ENCODE results near the gene EEIG1. TPM values are rescaled to one million over a fixed set of nuclear protein-coding genes. Genes with fewer than 3 reads are reported as not detected.

The EEIG1 gene
- total and polyA plus RNA-seq, 9 of the 15 experiments (the other 6 are each of a cell fraction or from before 2014, with no cell fraction given) = 0.17 to 16.7 (median 3.6) TPM

DNA sequence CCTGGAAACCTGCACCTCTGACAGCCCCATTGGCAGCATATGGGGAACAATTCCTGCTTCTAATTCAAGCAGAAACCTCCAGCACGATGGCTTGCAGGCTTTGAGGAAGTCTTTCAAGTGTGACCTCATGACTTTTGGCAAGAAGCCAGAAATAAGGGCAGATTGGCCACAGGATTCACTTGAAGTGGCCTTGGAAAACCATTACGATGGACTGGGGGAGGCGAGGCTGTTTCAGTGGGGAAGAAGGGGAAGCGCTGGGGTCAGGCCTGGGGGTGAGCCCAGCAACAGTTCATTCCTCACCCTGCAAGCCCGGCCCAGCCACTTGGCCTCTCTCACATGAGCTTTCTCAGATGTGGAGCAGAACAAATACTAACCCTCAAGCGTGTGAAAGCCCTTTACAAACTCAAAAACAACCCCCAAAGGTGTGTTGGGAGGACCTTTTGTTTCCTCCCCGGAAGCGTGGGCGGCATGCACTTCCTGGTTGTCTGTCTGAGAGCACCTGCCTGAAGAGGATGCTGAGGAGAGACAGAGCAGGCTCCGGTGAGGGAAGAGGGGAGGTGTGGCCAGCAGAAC lies 26.9 kb upstream of the EEIG1 start:
- H3K4me2 ChIP-seq (ENCODE audit: insufficient read depth, low read length) = peak overlapping the region; percentile 29
- H2AFZ ChIP-seq (ENCODE audit: low read depth, low read length) = peak overlapping the region; percentile 88
- no peak overlapping the region for H3K4me3 ChIP-seq
- H3K4me1 ChIP-seq (replicated peaks in 1 of 2; ENCODE audit: control insufficient read depth in 2 of 2, insufficient read depth in 2 of 2, low read length in 2 of 2) = peaks cover 16 to 27% of the 10 kb centered on the region in 2 experiments
- in situ Hi-C loops (cut with MboI) (no loop called here), intact Hi-C loops (cut with micrococcal nuclease) (no loop called here)
- H3K27me3 ChIP-seq (ENCODE audit: control insufficient read depth in 2 of 2, insufficient read depth in 2 of 2, low read length in 2 of 2) = no peaks in the 10 kb centered on the region
- H3K27ac ChIP-seq (ENCODE audit: extremely low read depth, low read depth, low read length) = peak overlapping the region; percentile 47; the same call in 2 of the 3 replicates
- H3K9me1 ChIP-seq (ENCODE audit: control insufficient read depth, insufficient read depth, low read length) = peaks cover 2% of the 10 kb centered on the region
- CTCF ChIA-PET (ENCODE audit: low intra/inter-chr PET ratio) = interaction anchor here (0.6 kb wide), 1 partner anchor 9 kb away, joined by 4 read pairs; no protein-coding TSS in a partner anchor
- no peaks in the 10 kb centered on the region for H3K79me2 ChIP-seq (ENCODE audit: control insufficient read depth, insufficient read depth, low read length)
- POLR2A ChIA-PET = interaction anchor here (1.0 kb wide), 1 partner anchor 17 kb away, joined by 3 read pairs; no protein-coding TSS in a partner anchor
- BruUV-seq (replicated peaks) = no TSS peak
- H3K36me3 ChIP-seq (ENCODE audit: control insufficient read depth, insufficient read depth, low read length) = no peaks in the 10 kb centered on the region
- peak overlapping the region; percentile 4 to 56; a peak in 2 of 4 replicates for H3K9ac ChIP-seq (ENCODE audit: insufficient read depth in 1 of 2, low read depth in 2 of 2, low read length in 2 of 2)
- peak; percentile 41 to 87 (median 53) for DNase-seq (ENCODE audit: extremely low read depth in 1 of 4, low spot score in 3 of 4)
- no peaks in the 10 kb centered on the region for H3K9me3 ChIP-seq (replicated peaks; ENCODE audit: control insufficient read depth, insufficient read depth, low read depth, low read length)
- WGBS (ENCODE audit: insufficient coverage, low coverage, missing lambda C conversion rate) = 24% methylated on average over 10 of the region's 10 CpGs
- peak; percentile 86 for ATAC-seq
- no peaks in the 10 kb centered on the region for H4K20me1 ChIP-seq (replicated peaks; ENCODE audit: control insufficient read depth, insufficient read depth, low read length)
- FAIRE-seq = peak; percentile 93
- TF ChIP-seq LEF1 (IDR thresholded peaks at IDR 0.05) (peak; percentile 57; the same call in 1 of the 2 replicates), SP1 (CRISPR knock-in tag; IDR thresholded peaks at IDR 0.05) (peak; percentile 63), ARID2 (IDR thresholded peaks at IDR 0.05) (no peak), GABPA (tag; conservative IDR thresholded peaks at IDR 0.05; ENCODE audit: low read depth) (peak; percentile 41; the same call in 1 of the 2 replicates), ZBTB7A (IDR thresholded peaks at IDR 0.05; ENCODE audit: borderline replicate concordance, control insufficient read depth, low read depth, low read length) (peak; percentile 51; the same call in 1 of the 2 replicates), TEAD4 (IDR thresholded peaks at IDR 0.05; ENCODE audit: low read length) (peak; percentile 37; the same call in 1 of the 2 replicates), TEAD4 (CRISPR knock-in tag; IDR thresholded peaks at IDR 0.05; ENCODE audit: borderline replicate concordance) (no peak), MYC (IDR thresholded peaks at IDR 0.05; ENCODE audit: low read depth, low read length) (peak; percentile 23; the same call in 1 of the 2 replicates), MYC (CRISPR knock-in tag; IDR thresholded peaks at IDR 0.05; ENCODE audit: borderline replicate concordance, low read depth) (no peak), ZNF79 (CRISPR knock-in tag; IDR thresholded peaks at IDR 0.05; ENCODE audit: low read depth) (peak; percentile 22; the same call in 1 of the 2 replicates), RAD21 (CRISPR knock-in tag; conservative IDR thresholded peaks at IDR 0.05 in 1 of 2, IDR thresholded peaks at IDR 0.05 in 1 of 2) (peak in 1 of 2 experiments; percentile 58; a peak in 2 of 4 replicates)
- TF ChIP-seq, protein P1, sequence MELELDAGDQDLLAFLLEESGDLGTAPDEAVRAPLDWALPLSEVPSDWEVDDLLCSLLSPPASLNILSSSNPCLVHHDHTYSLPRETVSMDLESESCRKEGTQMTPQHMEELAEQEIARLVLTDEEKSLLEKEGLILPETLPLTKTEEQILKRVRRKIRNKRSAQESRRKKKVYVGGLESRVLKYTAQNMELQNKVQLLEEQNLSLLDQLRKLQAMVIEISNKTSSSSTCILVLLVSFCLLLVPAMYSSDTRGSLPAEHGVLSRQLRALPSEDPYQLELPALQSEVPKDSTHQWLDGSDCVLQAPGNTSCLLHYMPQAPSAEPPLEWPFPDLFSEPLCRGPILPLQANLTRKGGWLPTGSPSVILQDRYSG (tag; conservative IDR thresholded peaks at IDR 0.05; ENCODE audit: low read depth) = 0 out of 2 replicates have a peak, but pooled peaks have one; percentile 12
- TF ChIP-seq, protein P2, sequence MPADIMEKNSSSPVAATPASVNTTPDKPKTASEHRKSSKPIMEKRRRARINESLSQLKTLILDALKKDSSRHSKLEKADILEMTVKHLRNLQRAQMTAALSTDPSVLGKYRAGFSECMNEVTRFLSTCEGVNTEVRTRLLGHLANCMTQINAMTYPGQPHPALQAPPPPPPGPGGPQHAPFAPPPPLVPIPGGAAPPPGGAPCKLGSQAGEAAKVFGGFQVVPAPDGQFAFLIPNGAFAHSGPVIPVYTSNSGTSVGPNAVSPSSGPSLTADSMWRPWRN (IDR thresholded peaks at IDR 0.05; ENCODE audit: low read depth) = peak; percentile 68
- TF ChIP-seq, protein P3, sequence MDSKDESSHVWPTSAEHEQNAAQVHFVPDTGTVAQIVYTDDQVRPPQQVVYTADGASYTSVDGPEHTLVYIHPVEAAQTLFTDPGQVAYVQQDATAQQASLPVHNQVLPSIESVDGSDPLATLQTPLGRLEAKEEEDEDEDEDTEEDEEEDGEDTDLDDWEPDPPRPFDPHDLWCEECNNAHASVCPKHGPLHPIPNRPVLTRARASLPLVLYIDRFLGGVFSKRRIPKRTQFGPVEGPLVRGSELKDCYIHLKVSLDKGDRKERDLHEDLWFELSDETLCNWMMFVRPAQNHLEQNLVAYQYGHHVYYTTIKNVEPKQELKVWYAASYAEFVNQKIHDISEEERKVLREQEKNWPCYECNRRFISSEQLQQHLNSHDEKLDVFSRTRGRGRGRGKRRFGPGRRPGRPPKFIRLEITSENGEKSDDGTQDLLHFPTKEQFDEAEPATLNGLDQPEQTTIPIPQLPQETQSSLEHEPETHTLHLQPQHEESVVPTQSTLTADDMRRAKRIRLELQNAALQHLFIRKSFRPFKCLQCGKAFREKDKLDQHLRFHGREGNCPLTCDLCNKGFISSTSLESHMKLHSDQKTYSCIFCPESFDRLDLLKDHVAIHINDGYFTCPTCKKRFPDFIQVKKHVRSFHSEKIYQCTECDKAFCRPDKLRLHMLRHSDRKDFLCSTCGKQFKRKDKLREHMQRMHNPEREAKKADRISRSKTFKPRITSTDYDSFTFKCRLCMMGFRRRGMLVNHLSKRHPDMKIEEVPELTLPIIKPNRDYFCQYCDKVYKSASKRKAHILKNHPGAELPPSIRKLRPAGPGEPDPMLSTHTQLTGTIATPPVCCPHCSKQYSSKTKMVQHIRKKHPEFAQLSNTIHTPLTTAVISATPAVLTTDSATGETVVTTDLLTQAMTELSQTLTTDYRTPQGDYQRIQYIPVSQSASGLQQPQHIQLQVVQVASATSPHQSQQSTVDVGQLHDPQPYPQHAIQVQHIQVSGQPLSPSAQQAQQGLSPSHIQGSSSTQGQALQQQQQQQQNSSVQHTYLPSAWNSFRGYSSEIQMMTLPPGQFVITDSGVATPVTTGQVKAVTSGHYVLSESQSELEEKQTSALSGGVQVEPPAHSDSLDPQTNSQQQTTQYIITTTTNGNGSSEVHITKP (IDR thresholded peaks at IDR 0.05; ENCODE audit: partially characterized antibody) = peak; percentile 90

Measured in K562 (cell line).